Right ventricle myocardium superior (tissue), 1 donor: ENCODE measurements around the gene JAM3. TPM values are rescaled to one million over a fixed set of nuclear protein-coding genes. Genes with fewer than 3 reads are reported as not detected.

Source experiments
- ATAC-seq: fragments of 200-7000 bp; cut with Tn5 transposase; one replicate; pipeline ENCODE4 v1.9.1; 2020; ENCODE audit warnings: mild to moderate bottlenecking; ENCODE audit not compliant: poor library complexity
- DNase-seq: peaks from one replicate; pipeline ENCODE4 v3.0.0-alpha.2; 2020
- intact Hi-C: fragments of 100-400 bp; cut with DNase I; formaldehyde crosslinking; loops from one replicate; pipeline ENCODE4 v1.11.2; 2022
- total RNA-seq: library from RNA; stranded (reverse); fragmentation: NEBNext Ultra II Directional; extraction: Animal tissue kit (Norgen Biotek cat#: 25700); gene quantifications from one replicate; pipeline ENCODE4 v1.2.1, GENCODE V29; 2021
- donor health status: DM: no; HTN: yes; CAD: no; lungs with severe emphysema.

The JAM3 gene
- total RNA-seq, 1 donor from 2014 or later, result 23.1 TPM

DNA sequence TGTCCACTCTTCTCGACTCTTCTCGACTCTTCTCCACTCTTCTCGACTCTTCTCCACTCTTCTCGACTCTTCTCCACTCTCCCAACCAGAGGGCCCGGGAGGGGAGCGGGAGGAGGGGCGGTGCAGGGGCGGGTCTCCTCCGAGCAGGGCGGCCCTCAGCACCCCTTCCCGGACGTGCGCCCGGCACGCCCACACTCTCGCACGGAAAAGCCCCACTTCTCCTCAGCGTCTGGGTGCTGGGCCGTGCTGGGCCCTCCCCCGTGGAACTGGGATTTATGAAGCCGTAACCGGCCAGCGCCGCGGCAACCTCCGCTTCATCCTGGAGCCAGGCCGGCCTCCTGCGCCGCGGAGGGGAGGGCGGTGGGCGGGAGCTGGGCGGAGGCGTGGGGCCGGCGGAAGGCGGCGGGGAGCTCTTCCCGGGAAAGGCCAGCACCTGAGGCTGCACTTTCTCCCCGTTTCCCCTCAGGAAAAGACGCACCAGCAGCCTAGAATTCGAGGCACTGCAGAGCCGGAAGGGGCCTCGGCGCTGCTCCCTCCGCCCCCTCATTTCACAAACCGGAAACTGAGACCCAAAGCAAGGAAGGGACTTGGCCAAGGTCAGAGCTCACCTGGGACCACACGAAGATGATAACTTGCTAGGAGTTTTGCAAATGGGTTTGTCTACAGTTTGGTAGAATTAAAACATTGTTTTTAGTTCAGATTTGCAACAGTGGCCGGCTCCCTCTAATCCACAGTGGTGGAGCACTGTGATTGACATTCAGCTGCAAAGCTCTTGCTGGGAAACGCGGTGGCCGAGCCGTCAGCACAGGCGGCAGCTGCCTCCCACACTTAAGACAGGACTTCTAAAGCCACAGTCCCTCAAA, 31.6 kb upstream of the JAM3 start:
- intact Hi-C loops, result no loop called here
- DNase-seq (peak; percentile 89), ATAC-seq (peak; percentile 64)

- no peak for ATAC-seq
Observed at GRCh38 chr11:134038897-134039470, 29.9 kb upstream of the JAM3 start.

GRCh38 chr11:134039726-134040385, 29.0 kb upstream of the JAM3 start:
- ATAC-seq (no peak), DNase-seq (no peak)

More at GRCh38 chr11:134038897-134039470, 29.9 kb upstream of the JAM3 start:
- intact Hi-C loops, result no loop called here
- no peak for DNase-seq

DNA sequence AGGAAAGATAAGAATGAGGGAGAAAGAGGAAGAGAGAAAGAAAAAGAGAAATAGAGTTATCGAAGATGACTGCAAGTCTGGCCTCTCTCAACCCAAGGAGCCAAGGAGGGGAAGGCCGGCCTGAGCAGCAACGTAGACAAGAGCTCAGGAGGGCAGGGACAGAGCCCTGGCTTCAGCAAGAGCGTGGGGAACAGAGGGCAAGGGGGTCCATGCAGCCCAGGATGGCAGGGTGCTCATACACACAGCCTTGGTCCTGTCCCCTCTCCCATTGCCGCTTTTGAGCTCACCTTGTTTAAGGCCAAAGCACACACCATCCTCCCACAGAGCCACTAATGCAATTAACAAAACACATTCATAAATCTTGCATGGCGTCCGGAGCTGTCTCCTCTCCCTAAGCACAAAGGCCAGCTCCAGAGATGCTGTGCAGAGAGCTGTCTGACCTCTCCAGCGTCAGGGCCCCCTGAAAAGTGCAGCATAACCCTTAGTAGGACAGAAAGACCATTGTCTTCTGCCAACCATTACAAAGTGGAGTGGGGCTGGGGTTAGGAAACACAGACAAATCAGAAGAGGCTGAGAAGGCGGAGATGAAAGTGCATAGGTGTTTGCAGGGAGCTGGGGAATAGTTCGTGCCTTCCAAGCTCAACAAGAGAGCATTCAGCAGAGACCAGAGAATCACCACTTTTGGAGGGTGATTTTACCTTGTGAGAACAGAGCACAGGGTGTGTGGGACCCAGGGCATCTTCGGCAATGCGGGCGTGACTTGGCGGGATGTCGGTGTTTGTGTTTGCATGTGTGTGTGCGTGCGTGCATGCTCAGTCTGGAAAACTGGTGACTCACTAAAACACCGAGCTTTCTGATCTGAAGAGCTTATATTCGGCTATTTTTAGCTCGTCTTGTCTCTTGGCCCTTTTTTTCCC, 28.2 kb upstream of the JAM3 start:
- DNase-seq (no peak), ATAC-seq (no peak)
- intact Hi-C loops, result loop anchor here (10.0 kb wide), 1 partner anchor 76 kb away; no protein-coding TSS in a partner anchor

More at GRCh38 chr11:134039726-134040385, 29.0 kb upstream of the JAM3 start:
- intact Hi-C loops, result loop anchor here (10.0 kb wide), 1 partner anchor 75 kb away; no protein-coding TSS in a partner anchor

DNA sequence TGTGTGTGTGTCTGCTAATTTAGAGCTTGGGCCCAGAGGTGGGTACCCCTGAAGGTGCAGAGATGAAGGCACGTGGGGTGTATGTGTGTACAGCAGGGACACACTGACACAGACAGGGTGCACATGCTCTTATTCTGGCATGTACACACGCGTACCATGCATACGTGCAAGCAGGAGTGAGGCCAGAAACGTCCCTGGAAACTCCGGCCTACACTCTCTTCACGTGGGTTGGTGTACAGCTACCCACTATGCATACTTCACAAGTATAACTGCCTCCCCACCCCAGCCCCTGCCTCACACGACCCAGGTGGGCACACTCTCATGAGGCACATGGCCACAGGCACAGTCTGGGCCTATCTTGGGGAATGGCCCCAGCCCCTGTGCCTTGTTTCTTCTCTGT, 27.5 kb upstream of the JAM3 start:
- intact Hi-C loops, result loop anchor here (10.0 kb wide), 1 partner anchor 77 kb away; no protein-coding TSS in a partner anchor
- DNase-seq, result no peak
- ATAC-seq, result no peak

DNA sequence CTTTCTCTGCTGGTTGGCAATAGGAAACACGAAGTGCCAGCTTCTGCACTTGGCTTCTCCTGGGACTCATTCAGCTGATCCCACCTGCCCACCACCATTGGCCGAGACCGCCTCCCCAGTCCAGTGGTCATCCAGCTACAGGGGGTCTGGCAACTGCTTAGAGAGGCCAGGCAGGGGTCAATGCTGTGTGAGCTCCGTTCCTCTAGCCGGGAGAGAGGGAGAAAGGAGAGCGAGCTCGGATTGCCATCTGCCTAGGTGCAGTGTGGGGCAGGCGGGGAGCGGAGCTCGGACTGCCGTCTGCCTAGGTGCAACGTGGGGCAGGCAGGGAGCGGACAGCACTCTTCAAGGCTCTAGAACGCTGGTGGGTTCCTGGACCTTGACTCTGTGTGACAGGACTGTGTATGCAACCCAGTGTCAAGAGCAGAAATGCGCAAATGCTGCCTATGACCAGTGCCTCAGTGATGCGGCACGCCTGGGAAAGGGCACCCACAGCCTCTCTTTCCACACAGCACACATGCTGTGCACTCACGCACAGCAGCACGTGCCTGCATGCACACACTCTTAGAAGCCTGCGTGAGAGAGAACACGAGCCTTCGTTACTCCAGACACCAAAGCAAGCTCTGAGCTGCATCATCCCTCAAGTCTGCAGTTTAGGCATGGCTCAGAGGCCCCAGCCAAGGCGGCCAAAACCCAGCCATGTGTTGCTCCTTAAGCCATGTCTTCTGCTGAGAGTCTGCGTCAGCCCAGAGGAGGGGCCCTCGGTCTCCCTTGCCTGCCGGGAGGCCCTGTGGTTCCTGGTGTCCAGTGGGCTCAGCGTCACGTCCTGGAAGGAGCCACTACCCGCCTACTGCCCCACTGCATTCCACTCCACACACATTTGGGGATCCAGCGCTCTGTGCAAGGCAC, 26.8 kb upstream of the JAM3 start:
- DNase-seq (peak; percentile 30), ATAC-seq (no peak)
- intact Hi-C loops, result loop anchor here (10.0 kb wide), 1 partner anchor 77 kb away; no protein-coding TSS in a partner anchor

- ATAC-seq, result no peak
- DNase-seq, result no peak
- intact Hi-C loops, result loop anchor here (10.0 kb wide), 1 partner anchor 79 kb away; no protein-coding TSS in a partner anchor
Observed at GRCh38 chr11:134043821-134044420, 25.0 kb upstream of the JAM3 start.

DNA sequence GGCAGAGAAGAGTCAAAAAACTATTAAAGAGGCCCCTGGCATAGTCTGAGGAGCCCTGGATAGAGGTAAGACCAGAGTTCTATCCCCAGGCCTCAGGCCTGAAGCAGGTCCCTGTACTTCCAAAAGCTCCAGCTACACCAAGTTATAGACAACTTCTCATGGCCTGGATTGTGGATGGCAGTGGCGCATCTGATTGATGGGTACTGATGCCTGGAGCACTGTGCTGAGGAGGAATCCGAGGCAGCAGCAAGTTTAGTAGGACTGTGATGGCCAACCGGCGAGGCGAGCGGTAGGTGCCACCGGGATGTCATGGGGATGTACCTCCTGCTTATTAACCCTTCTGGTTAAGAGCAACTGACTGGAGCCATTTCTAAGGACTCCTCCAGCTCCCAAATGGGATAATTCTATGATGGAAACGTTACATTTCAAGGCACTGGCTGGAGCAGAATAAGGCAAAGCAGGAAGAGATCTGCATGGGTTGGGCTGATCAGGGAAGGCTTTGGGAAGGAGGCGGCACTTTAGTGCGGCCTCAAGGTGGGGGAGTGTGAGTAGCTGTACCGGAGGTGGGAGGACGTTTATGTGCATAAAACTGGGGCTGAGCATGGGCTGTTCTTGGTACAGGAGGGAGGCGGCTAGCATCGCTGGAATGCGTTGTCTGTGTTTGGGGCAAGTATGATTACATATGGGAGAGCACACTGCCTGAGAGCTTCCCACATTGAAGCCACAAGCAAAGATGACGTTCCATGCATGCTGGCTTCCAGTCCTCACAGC, 24.2 kb upstream of the JAM3 start:
- ATAC-seq (no peak), DNase-seq (peak; percentile 24)
- intact Hi-C loops, result loop anchor here (10.0 kb wide), 1 partner anchor 80 kb away; no protein-coding TSS in a partner anchor

DNA sequence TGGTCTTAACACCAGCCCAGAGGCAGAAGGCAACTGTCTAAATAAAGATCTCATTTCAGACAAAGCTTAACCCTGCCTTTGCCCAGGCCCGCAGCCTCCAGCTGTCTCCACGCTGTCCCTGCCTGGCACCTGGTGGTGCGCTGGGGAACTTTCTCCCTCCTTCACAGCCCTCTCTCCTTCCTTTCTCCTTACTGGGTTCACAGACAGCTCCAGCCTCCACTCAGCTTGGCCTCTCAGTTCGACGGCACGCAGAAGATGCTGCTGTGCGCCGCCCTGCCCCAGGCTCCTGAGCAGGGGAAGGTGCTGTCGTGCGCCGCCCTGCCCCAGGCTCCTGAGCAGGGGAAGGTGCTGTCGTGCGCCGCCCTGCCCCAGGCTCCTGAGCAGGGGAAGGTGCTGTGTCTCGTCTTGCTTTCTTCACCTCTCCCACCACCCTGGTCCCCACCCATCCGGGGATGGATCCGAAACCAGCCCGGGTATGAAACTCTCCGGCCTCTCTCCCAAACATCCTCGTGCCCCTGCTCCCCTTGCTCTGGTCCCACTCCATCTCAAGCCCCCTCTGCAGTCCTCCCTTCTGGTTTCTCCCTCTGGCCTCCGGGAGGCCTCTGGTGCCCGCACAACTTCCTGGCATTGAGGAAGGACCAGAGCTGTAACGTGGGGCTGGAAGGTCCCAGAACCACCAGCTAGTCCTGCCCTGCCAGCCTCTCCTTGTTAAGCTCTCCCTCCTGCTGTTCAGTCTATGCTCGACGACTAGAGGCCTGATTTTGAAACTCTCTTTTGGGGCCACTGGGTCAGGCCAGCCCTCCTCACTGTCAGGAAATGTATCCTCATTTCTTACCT, 22.9 kb upstream of the JAM3 start:
- intact Hi-C loops, result loop anchor here (10.0 kb wide), 1 partner anchor 81 kb away; no protein-coding TSS in a partner anchor
- ATAC-seq (peak; percentile 70), DNase-seq (peak; percentile 62)

GRCh38 chr11:134046681-134047449, 22.0 kb upstream of the JAM3 start:
- peak; percentile 36 for DNase-seq
- intact Hi-C loops, result loop anchor here (10.0 kb wide), 1 partner anchor 82 kb away; no protein-coding TSS in a partner anchor
- ATAC-seq, result no peak

GRCh38 chr11:134047586-134047999, 21.3 kb upstream of the JAM3 start:
- intact Hi-C loops, result loop anchor here (10.0 kb wide), 1 partner anchor 83 kb away; no protein-coding TSS in a partner anchor
- DNase-seq (peak; percentile 82), ATAC-seq (peak; percentile 68)

GRCh38 chr11:134048028-134048427, 20.8 kb upstream of the JAM3 start:
- ATAC-seq, result no peak
- peak; percentile 20 for DNase-seq
- intact Hi-C loops, result loop anchor here (2.0 to 10.0 kb wide), 2 partner anchors 83 to 119 kb away; no protein-coding TSS in a partner anchor

DNA sequence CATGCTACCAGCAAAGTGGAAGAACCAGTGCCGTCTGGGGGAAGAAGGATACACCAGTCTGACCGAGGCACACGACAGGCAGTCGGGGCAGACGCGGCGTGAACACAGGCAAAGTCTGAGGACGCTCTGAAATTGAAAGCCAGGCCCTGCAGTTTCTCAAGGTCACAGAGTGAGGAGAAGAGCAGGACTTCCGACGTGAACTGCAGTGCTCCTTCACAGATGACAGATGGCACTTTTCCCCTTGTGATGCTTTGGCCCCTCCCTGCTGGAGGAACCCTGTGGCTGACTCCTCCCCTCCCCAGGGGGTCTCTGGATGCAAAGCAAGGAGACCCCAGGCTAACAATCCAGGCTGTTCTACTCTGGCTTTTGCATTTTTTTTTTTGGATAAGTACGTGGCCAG, 19.6 kb upstream of the JAM3 start:
- DNase-seq (peak; percentile 22), ATAC-seq (no peak)
- intact Hi-C loops, result loop anchor here (2.0 to 10.0 kb wide), 2 partner anchors 85 to 121 kb away; no protein-coding TSS in a partner anchor
